SJSA1 (cell line): ENCODE results near the gene MAPK8IP3. TPM values are rescaled to one million over a fixed set of nuclear protein-coding genes. Genes with fewer than 3 reads are reported as not detected.

Experiments
- DNase-seq, 2 experiments: peaks; one replicate each; pipeline ENCODE4 v3.0.0-alpha.2; 2015 to 2020; ENCODE audit warnings: low spot score in 2 of 2, low read depth in 1 of 2
- H3K27ac ChIP-seq: fragments of 250-450 bp; sonication (Bioruptor Pico); 2 replicates; pipeline ENCODE4 v1.5.1; 2020; ENCODE audit warnings: mild to moderate bottlenecking, moderate library complexity
- H3K27me3 ChIP-seq: fragments of 250-450 bp; sonication (Bioruptor Pico); replicated peaks from 2 replicates; pipeline ENCODE4 v1.5.1; 2020; ENCODE audit warnings: mild to moderate bottlenecking, moderate library complexity
- H3K36me3 ChIP-seq: fragments of 250-450 bp; sonication (Bioruptor Pico); 2 replicates; pipeline ENCODE4 v1.5.1; 2020; ENCODE audit warnings: mild to moderate bottlenecking
- H3K4me1 ChIP-seq: fragments of 250-450 bp; sonication (Bioruptor Pico); replicated peaks from 2 replicates; pipeline ENCODE4 v1.6.1; 2021; ENCODE audit warnings: mild to moderate bottlenecking
- H3K4me3 ChIP-seq: fragments of 250-450 bp; sonication (Bioruptor Pico); 2 replicates; pipeline ENCODE4 v1.5.1; 2020; ENCODE audit warnings: mild to moderate bottlenecking
- H3K9me3 ChIP-seq: fragments of 250-450 bp; sonication (Bioruptor Pico); replicated peaks from 2 replicates; pipeline ENCODE4 v1.5.1; 2020; ENCODE audit warnings: mild to moderate bottlenecking
- total RNA-seq: library from RNA; depleted of rRNA; stranded (reverse); fragments of >200 nt; shearing (Covaris generic); gene quantifications from 2 replicates; pipeline ENCODE4 v1.2.3, GENCODE V29; 2014

Gene MAPK8IP3
- total RNA-seq, 1 experiment from 2014 or later: 26.5 TPM

- no peaks in the 10 kb centered on the region for H3K4me1 ChIP-seq
- H3K27me3 ChIP-seq: no peaks in the 10 kb centered on the region
- no peak overlapping the region for H3K4me3 ChIP-seq
- H3K9me3 ChIP-seq: no peaks in the 10 kb centered on the region
- H3K27ac ChIP-seq: no peak overlapping the region
- peaks cover 89% of the 10 kb centered on the region for H3K36me3 ChIP-seq
- DNase-seq: no peak
Observed at GRCh38 chr16:1762196-1762878, 56.3 kb downstream of the MAPK8IP3 start.

GRCh38 chr16:1762879-1763520, 57.0 kb downstream of the MAPK8IP3 start:
- H3K4me3 ChIP-seq: no peak overlapping the region
- no peaks in the 10 kb centered on the region for H3K4me1 ChIP-seq
- H3K27me3 ChIP-seq: no peaks in the 10 kb centered on the region
- no peak for DNase-seq
- peaks cover 90% of the 10 kb centered on the region for H3K36me3 ChIP-seq
- no peak overlapping the region for H3K27ac ChIP-seq
- no peaks in the 10 kb centered on the region for H3K9me3 ChIP-seq

- Histone ChIP-seq H3K9me3 (no peaks in the 10 kb centered on the region), H3K4me3 (no peak overlapping the region), H3K4me1 (no peaks in the 10 kb centered on the region), H3K36me3 (peaks cover 90% of the 10 kb centered on the region), H3K27me3 (no peaks in the 10 kb centered on the region), H3K27ac (no peak overlapping the region)
- no peak for DNase-seq
Observed at GRCh38 chr16:1763521-1764511, 57.8 kb downstream of the MAPK8IP3 start.

GRCh38 chr16:1764971-1765370, 59.0 kb downstream of the MAPK8IP3 start:
- H3K36me3 ChIP-seq: peaks cover 91% of the 10 kb centered on the region
- no peaks in the 10 kb centered on the region for H3K9me3 ChIP-seq
- no peaks in the 10 kb centered on the region for H3K4me1 ChIP-seq
- no peak overlapping the region for H3K27ac ChIP-seq
- H3K27me3 ChIP-seq: no peaks in the 10 kb centered on the region
- no peak overlapping the region for H3K4me3 ChIP-seq
- DNase-seq: no peak

GRCh38 chr16:1765826-1766225, 59.8 kb downstream of the MAPK8IP3 start:
- Histone ChIP-seq H3K4me1 (peaks cover 7% of the 10 kb centered on the region), H3K9me3 (no peaks in the 10 kb centered on the region), H3K36me3 (peaks cover 91% of the 10 kb centered on the region), H3K4me3 (no peak overlapping the region), H3K27ac (no peak overlapping the region), H3K27me3 (no peaks in the 10 kb centered on the region)
- DNase-seq: no peak

- H3K9me3 ChIP-seq: no peaks in the 10 kb centered on the region
- no peak overlapping the region for H3K27ac ChIP-seq
- H3K36me3 ChIP-seq: peaks cover 91% of the 10 kb centered on the region
- peaks cover 9% of the 10 kb centered on the region for H3K4me1 ChIP-seq
- no peak overlapping the region for H3K4me3 ChIP-seq
- no peak for DNase-seq
- H3K27me3 ChIP-seq: no peaks in the 10 kb centered on the region
Observed at GRCh38 chr16:1766231-1766630, 60.2 kb downstream of the MAPK8IP3 start.

GRCh38 chr16:1766701-1767100, 60.7 kb downstream of the MAPK8IP3 start:
- no peaks in the 10 kb centered on the region for H3K27me3 ChIP-seq
- H3K36me3 ChIP-seq: peaks cover 92% of the 10 kb centered on the region
- H3K27ac ChIP-seq: no peak overlapping the region
- no peak for DNase-seq
- H3K9me3 ChIP-seq: no peaks in the 10 kb centered on the region
- peaks cover 12% of the 10 kb centered on the region for H3K4me1 ChIP-seq
- H3K4me3 ChIP-seq: no peak overlapping the region

GRCh38 chr16:1767116-1767994, 61.4 kb downstream of the MAPK8IP3 start:
- no peak for DNase-seq
- Histone ChIP-seq H3K4me3 (no peak overlapping the region), H3K9me3 (no peaks in the 10 kb centered on the region), H3K4me1 (peaks cover 19% of the 10 kb centered on the region), H3K27ac (no peak overlapping the region), H3K27me3 (no peaks in the 10 kb centered on the region), H3K36me3 (peaks cover 92% of the 10 kb centered on the region)

- Histone ChIP-seq H3K4me1 (peaks cover 19% of the 10 kb centered on the region), H3K27me3 (no peaks in the 10 kb centered on the region), H3K9me3 (peaks cover 4% of the 10 kb centered on the region), H3K27ac (no peak overlapping the region), H3K36me3 (peaks cover 92% of the 10 kb centered on the region), H3K4me3 (no peak overlapping the region)
- no peak for DNase-seq
Observed at GRCh38 chr16:1768061-1768766, 62.2 kb downstream of the MAPK8IP3 start.

GRCh38 chr16:1768767-1769401, 62.9 kb downstream of the MAPK8IP3 start:
- no peak for DNase-seq
- peaks cover 4% of the 10 kb centered on the region for H3K9me3 ChIP-seq
- peaks cover 89% of the 10 kb centered on the region for H3K36me3 ChIP-seq
- H3K27me3 ChIP-seq: no peaks in the 10 kb centered on the region
- H3K4me3 ChIP-seq: no peak overlapping the region
- H3K27ac ChIP-seq: no peak overlapping the region
- H3K4me1 ChIP-seq: peaks cover 23% of the 10 kb centered on the region

- H3K27ac ChIP-seq: no peak overlapping the region
- no peak overlapping the region for H3K4me3 ChIP-seq
- peaks cover 89% of the 10 kb centered on the region for H3K36me3 ChIP-seq
- peaks cover 30% of the 10 kb centered on the region for H3K4me1 ChIP-seq
- H3K9me3 ChIP-seq: peaks cover 4% of the 10 kb centered on the region
- DNase-seq: no peak
- H3K27me3 ChIP-seq: no peaks in the 10 kb centered on the region
Observed at GRCh38 chr16:1769402-1770300, 63.7 kb downstream of the MAPK8IP3 start.
